CD14-positive monocyte (primary cell): Measurements from ENCODE around the gene AKT1S1. TPM values are rescaled to one million over a fixed set of nuclear protein-coding genes. Genes with fewer than 3 reads are reported as not detected.
A peak's percentile ranks its signal among the peaks of the same experiment; 100 is the strongest.

Experiments
- DNase-seq, 3 donors: peaks; one replicate each; pipeline ENCODE4 v3.0.0-alpha.2; 2011 to 2022
- H2AFZ ChIP-seq: 2 replicates; pipeline ENCODE4 v1.6.0; 2012; ENCODE audit warnings: mild to moderate bottlenecking, low read depth, low read length, inconsistent platforms; ENCODE audit not compliant: insufficient read depth, poor library complexity, severe bottlenecking
- H3K27ac ChIP-seq, 2 donors: 1 replicate in 1 of 2; 2 replicates in 1 of 2; pipeline ENCODE4 v1.5.1; 2012 to 2013; ENCODE audit warnings: low read length in 2 of 2, control low read depth in 1 of 2, inconsistent platforms in 1 of 2, low read depth in 1 of 2, mild to moderate bottlenecking in 1 of 2
- H3K27me3 ChIP-seq, 2 donors: one replicate each; pipeline versions ENCODE4 v1.6.0 to v1.6.1; 2011 to 2013; ENCODE audit warnings: low read length in 2 of 2; ENCODE audit not compliant: control insufficient read depth in 2 of 2, insufficient read depth in 2 of 2
- H3K36me3 ChIP-seq, 2 donors: replicated peaks in 1 of 2; 1 replicate in 1 of 2; 2 replicates in 1 of 2; pipeline versions ENCODE4 v1.5.1 to v1.6.1; 2012 to 2013; ENCODE audit warnings: low read length in 2 of 2, control low read depth in 1 of 2, inconsistent platforms in 1 of 2, mild to moderate bottlenecking in 1 of 2; ENCODE audit not compliant: insufficient read depth in 2 of 2, control insufficient read depth in 1 of 2
- H3K4me1 ChIP-seq, 2 donors: 1 replicate in 1 of 2; 2 replicates in 1 of 2; pipeline versions ENCODE4 v1.5.1 to v1.6.1; 2012 to 2013; ENCODE audit warnings: low read length in 2 of 2, control low read depth in 1 of 2, inconsistent platforms in 1 of 2, mild to moderate bottlenecking in 1 of 2, moderate library complexity in 1 of 2; ENCODE audit not compliant: insufficient read depth in 2 of 2, control insufficient read depth in 1 of 2
- H3K4me2 ChIP-seq: replicated peaks from 2 replicates; pipeline ENCODE3; 2012; ENCODE audit warnings: low read length, moderate library complexity, mild to moderate bottlenecking; ENCODE audit not compliant: poor library complexity, severe bottlenecking; ENCODE audit errors: extremely low read depth
- H3K4me3 ChIP-seq, 3 experiments: fragments of 200-600 bp in 1 of 3; sonication (generic) in 1 of 3; replicated peaks in 1 of 3; 1 replicate in 2 of 3; 2 replicates in 1 of 3; pipeline ENCODE4 v1.5.1; 2011 to 2013; ENCODE audit warnings: low read length in 3 of 3, mild to moderate bottlenecking in 3 of 3, control low read depth in 2 of 3, low read depth in 2 of 3, inconsistent platforms in 1 of 3, moderate library complexity in 1 of 3
- H3K79me2 ChIP-seq: 2 replicates; pipeline ENCODE4 v1.6.0; 2012; ENCODE audit warnings: mild to moderate bottlenecking, control low read depth, inconsistent platforms, low read length, moderate library complexity; ENCODE audit not compliant: insufficient read depth
- H3K9ac ChIP-seq: 2 replicates; pipeline ENCODE4 v1.6.0; 2017; ENCODE audit warnings: low read length, mild to moderate bottlenecking; ENCODE audit not compliant: insufficient read depth, poor library complexity, severe bottlenecking
- H3K9me3 ChIP-seq, 2 donors: replicated peaks in 1 of 2; 1 replicate in 1 of 2; 2 replicates in 1 of 2; pipeline versions ENCODE4 v1.5.1 to v1.6.1; 2012 to 2013; ENCODE audit warnings: low read length in 2 of 2, control low read depth in 1 of 2; ENCODE audit not compliant: control insufficient read depth in 1 of 2, insufficient read depth in 1 of 2
- H4K20me1 ChIP-seq: 2 replicates; pipeline ENCODE4 v1.6.0; 2012; ENCODE audit warnings: mild to moderate bottlenecking, low read length, control low read depth, moderate library complexity; ENCODE audit not compliant: insufficient read depth
- H3K27ac Mint-ChIP-seq, 7 donors: one replicate each; pipeline ENCODE4 v1.8.0; 2020; ENCODE audit warnings: mild to moderate bottlenecking in 7 of 7, mixed read lengths in 7 of 7, moderate library complexity in 6 of 7, inconsistent platforms in 2 of 7
- H3K27me3 Mint-ChIP-seq, 3 donors: one replicate each; pipeline ENCODE4 v1.8.0; 2021 to 2022; ENCODE audit warnings: low read depth in 3 of 3, mild to moderate bottlenecking in 3 of 3, mixed read lengths in 3 of 3, moderate library complexity in 3 of 3, inconsistent platforms in 1 of 3
- H3K36me3 Mint-ChIP-seq, 2 donors: one replicate each; pipeline ENCODE4 v1.8.0; 2020; ENCODE audit warnings: mixed read lengths in 2 of 2, inconsistent platforms in 1 of 2, mild to moderate bottlenecking in 1 of 2
- H3K4me1 Mint-ChIP-seq: one replicate; pipeline ENCODE4 v1.8.0; 2020; ENCODE audit warnings: mild to moderate bottlenecking, mixed read lengths
- H3K4me3 Mint-ChIP-seq, 2 donors: one replicate each; pipeline ENCODE4 v1.8.0; 2020; ENCODE audit warnings: mild to moderate bottlenecking in 2 of 2, mixed read lengths in 2 of 2, moderate library complexity in 1 of 2
- H3K9me3 Mint-ChIP-seq, 7 donors: one replicate each; pipeline ENCODE4 v1.8.0; 2020 to 2022; ENCODE audit warnings: mixed read lengths in 7 of 7, mild to moderate bottlenecking in 6 of 7, moderate library complexity in 6 of 7, inconsistent platforms in 2 of 7
- CTCF ChIP-seq: fragments of 200-600 bp; IDR thresholded peaks from one replicate; pipeline ENCODE4 v1.8.0; 2022; ENCODE audit warnings: antibody characterized with exemption, mild to moderate bottlenecking
- WGBS: methylation state at CpG from one replicate; pipeline ENCODE4 v1.1.5; 2013; ENCODE audit warnings: missing lambda C conversion rate; ENCODE audit not compliant: insufficient coverage; 5-methylcytosine and 5-hydroxymethylcytosine counted together
- intact Hi-C, 2 donors: fragments of 100-400 bp; cut with micrococcal nuclease; formaldehyde crosslinking; loops; one replicate each; pipeline versions ENCODE4 v1.15.0 to v1.15.1; 2023
- polyA plus RNA-seq, 3 donors: library from polyadenylated mRNA; depleted of rRNA in 1 of 3; unstranded in 2 of 3; stranded (reverse) in 1 of 3; fragments of 300-500 nt in 2 of 3; fragments of >200 nt in 1 of 3; fragmentation: Illumina TruSeq in 2 of 3; gene quantifications; 1 replicate in 2 of 3; 2 replicates in 1 of 3; pipeline ENCODE4 v1.2.3, GENCODE V29; 2012 to 2021

AKT1S1 gene
- polyA plus RNA-seq, 3 donors = 5.4 to 18.2 (median 6.6) TPM

- H3K27ac ChIP-seq = peak overlapping the region; percentile 94 to 97
- WGBS = 91% methylated on average over 16 of the region's 21 CpGs
- H3K9me3 ChIP-seq = no peaks in the 10 kb centered on the region
- peaks cover 21% of the 10 kb centered on the region for H4K20me1 ChIP-seq
- DNase-seq = no peak
- no peak overlapping the region for H3K9ac ChIP-seq
- no peak overlapping the region for H3K4me3 ChIP-seq
- no peak overlapping the region for H2AFZ ChIP-seq
- peak overlapping the region; percentile 67 to 99 (median 97) for H3K27ac Mint-ChIP-seq
- H3K9me3 Mint-ChIP-seq = no peaks in the 10 kb centered on the region
- peaks cover 52 to 72% of the 10 kb centered on the region in 2 donors for H3K36me3 Mint-ChIP-seq
- no peak overlapping the region for H3K4me2 ChIP-seq
- TF ChIP-seq CTCF = no peak
- no peak overlapping the region for H3K4me3 Mint-ChIP-seq
- no peaks in the 10 kb centered on the region for H3K27me3 ChIP-seq
- peaks cover 47 to 63% of the 10 kb centered on the region in 2 donors for H3K36me3 ChIP-seq
- H3K4me1 ChIP-seq = peaks cover 55 to 59% of the 10 kb centered on the region in 2 donors
- intact Hi-C loops = no loop called here
- H3K79me2 ChIP-seq = peaks cover 71% of the 10 kb centered on the region
- peaks cover 60% of the 10 kb centered on the region for H3K4me1 Mint-ChIP-seq
- peaks cover 0 to 4% (median 2%) of the 10 kb centered on the region in 3 donors for H3K27me3 Mint-ChIP-seq
These were observed 36.0 kb upstream of the AKT1S1 start for GRCh38 chr19:49912965-49913685.

GRCh38 chr19:49911381-49912145, 34.4 kb upstream of the AKT1S1 start:
- Histone ChIP-seq H3K36me3 (peaks cover 62 to 77% of the 10 kb centered on the region in 2 donors), H4K20me1 (peaks cover 13% of the 10 kb centered on the region), H3K9ac (peak overlapping the region; percentile 55), H3K27me3 (no peaks in the 10 kb centered on the region), H3K4me3 (peak overlapping the region in 1 of 3 experiments; percentile 61), H3K9me3 (no peaks in the 10 kb centered on the region), H3K27ac (peak overlapping the region; percentile 94 to 97), H3K79me2 (peaks cover 76% of the 10 kb centered on the region), H3K4me1 (peaks cover 40 to 49% of the 10 kb centered on the region in 2 donors), H2AFZ (peak overlapping the region; percentile 36), H3K4me2 (peak overlapping the region; percentile 64)
- WGBS = 50% methylated on average over 8 of the region's 9 CpGs
- H3K36me3 Mint-ChIP-seq = peaks cover 65 to 79% of the 10 kb centered on the region in 2 donors
- peak; percentile 85 to 94 (median 89) for DNase-seq
- H3K9me3 Mint-ChIP-seq = no peaks in the 10 kb centered on the region
- H3K4me1 Mint-ChIP-seq = peaks cover 51% of the 10 kb centered on the region
- peaks cover 0 to 4% (median 3%) of the 10 kb centered on the region in 3 donors for H3K27me3 Mint-ChIP-seq
- peak overlapping the region; percentile 92 to 99 (median 97) for H3K27ac Mint-ChIP-seq
- peak overlapping the region; percentile 31 to 85 for H3K4me3 Mint-ChIP-seq
- no peak for TF ChIP-seq CTCF
- intact Hi-C loops = no loop called here
